HCT116 (cell line): ENCODE results near the gene MRPL58. TPM values are rescaled to one million over a fixed set of nuclear protein-coding genes. Genes with fewer than 3 reads are reported as not detected.

ENCODE experiments used
- ATAC-seq: fragments of 200-7000 bp; cut with Tn5 transposase; 2 replicates; pipeline ENCODE4 v1.9.1; 2020; ENCODE audit warnings: mild to moderate bottlenecking, moderate library complexity
- BruUV-seq: library from RNA; stranded (reverse); fragments of 400-500 nt; replicated peaks from 2 replicates; lab custom pipeline; 2021; lab: Mats Ljungman, UMichigan
- CTCF ChIA-PET: fragments of 300-600 bp; sonication (Branson Sonifier 250); formaldehyde crosslinking; loops from one replicate; lab custom pipeline; 2021; ENCODE audit warnings: antibody characterized with exemption; lab: Charles Lee
- POLR2A ChIA-PET: fragments of 300-600, 350-600 bp; sonication (Branson Sonifier 250); formaldehyde crosslinking; loops from one replicate; lab custom pipeline; 2021; ENCODE audit warnings: antibody characterized with exemption; lab: Charles Lee
- RAD21 ChIA-PET, 2 experiments: fragments of 300-600 bp; sonication (Branson Sonifier 250); formaldehyde crosslinking; loops; one replicate each; lab custom pipeline; 2023; ENCODE audit warnings: low total read pairs in 2 of 2; ENCODE audit not compliant: uncharacterized antibody in 2 of 2, unreplicated experiment in 2 of 2, low non-redundant PET in 1 of 2; lab: Charles Lee
- DNase-seq: peaks from one replicate; pipeline ENCODE4 v3.0.0-alpha.2; 2010; ENCODE audit warnings: low read depth, low spot score
- H2AFZ ChIP-seq: fragments of 200-600 bp; shearing (Covaris generic), sonication (generic); 2 replicates; pipeline ENCODE4 v1.6.1; 2017; ENCODE audit warnings: low read depth, mixed run types, mixed read lengths, antibody characterized with exemption, low read length; ENCODE audit not compliant: poor library complexity, severe bottlenecking
- H3K27ac ChIP-seq: 2 replicates; pipeline ENCODE4 v1.5.1; 2012; ENCODE audit warnings: low read depth, low read length
- H3K27me3 ChIP-seq: fragments of 200-600 bp; sonication (generic); 2 replicates; pipeline ENCODE4 v1.6.1; 2016; ENCODE audit warnings: mixed run types, low read length, mixed read lengths; ENCODE audit not compliant: insufficient read depth
- H3K36me3 ChIP-seq, 2 experiments: fragments of 200-500 bp in 1 of 2; fragments of 200-600 bp in 1 of 2; sonication (Bioruptor generic) in 1 of 2; sonication (generic) in 1 of 2; 2 replicates each; pipeline versions ENCODE4 v1.5.1 to v1.6.1; 2014 to 2016; ENCODE audit warnings: low read length in 2 of 2, inconsistent platforms in 1 of 2, mixed read lengths in 1 of 2, mixed run types in 1 of 2; ENCODE audit not compliant: insufficient read depth in 2 of 2, control insufficient read depth in 1 of 2
- H3K4me1 ChIP-seq, 2 experiments: fragments of 200-600 bp in 1 of 2; sonication (generic) in 1 of 2; 2 replicates each; pipeline versions ENCODE4 v1.5.1 to v1.6.1; 2012 to 2017; ENCODE audit warnings: low read length in 2 of 2, inconsistent platforms in 1 of 2, mild to moderate bottlenecking in 1 of 2, mixed read lengths in 1 of 2, mixed run types in 1 of 2, moderate library complexity in 1 of 2; ENCODE audit not compliant: insufficient read depth in 2 of 2, control insufficient read depth in 1 of 2
- H3K4me2 ChIP-seq: fragments of 200-600 bp; sonication (generic); 2 replicates; pipeline ENCODE4 v1.6.1; 2017; ENCODE audit warnings: mixed run types, low read length, mixed read lengths
- H3K4me3 ChIP-seq, 2 experiments: fragments of 200-600 bp in 1 of 2; sonication (generic) in 1 of 2; replicated peaks in 1 of 2; 2 replicates each; pipeline ENCODE4 v1.5.1; 2011 to 2016; ENCODE audit warnings: low read length in 2 of 2, control low read depth in 1 of 2, low read depth in 1 of 2, mild to moderate bottlenecking in 1 of 2, mixed read lengths in 1 of 2, mixed run types in 1 of 2
- H3K79me2 ChIP-seq: fragments of 200-600 bp; sonication (generic); 2 replicates; pipeline ENCODE4 v1.6.1; 2017; ENCODE audit warnings: mild to moderate bottlenecking, mixed run types, low read length, moderate library complexity, mixed read lengths; ENCODE audit not compliant: insufficient read depth
- H3K9ac ChIP-seq: fragments of 200-600 bp; sonication (generic); 2 replicates; pipeline ENCODE4 v1.6.1; 2016; ENCODE audit warnings: low read length, mixed read lengths
- H3K9me2 ChIP-seq: fragments of 200-600 bp; sonication (generic), shearing (Covaris generic); 2 replicates; pipeline ENCODE4 v1.6.1; 2017; ENCODE audit warnings: mixed run types, mild to moderate bottlenecking, moderate library complexity; ENCODE audit not compliant: insufficient read depth
- H3K9me3 ChIP-seq, 2 experiments: fragments of 200-500 bp in 1 of 2; fragments of 200-600 bp in 1 of 2; sonication (Bioruptor generic) in 1 of 2; sonication (generic) in 1 of 2; 2 replicates each; pipeline ENCODE4 v1.6.1; 2014 to 2017; ENCODE audit warnings: low read length in 2 of 2, mixed read lengths in 2 of 2, inconsistent platforms in 1 of 2, low read depth in 1 of 2, mild to moderate bottlenecking in 1 of 2, mixed run types in 1 of 2, moderate library complexity in 1 of 2; ENCODE audit not compliant: control insufficient read depth in 1 of 2, insufficient read depth in 1 of 2
- H4K20me1 ChIP-seq: fragments of 200-600 bp; sonication (generic), shearing (Covaris generic); 2 replicates; pipeline ENCODE4 v1.6.1; 2017; ENCODE audit warnings: mixed run types, mild to moderate bottlenecking, moderate library complexity; ENCODE audit not compliant: insufficient read depth
- ATF3 ChIP-seq: IDR thresholded peaks from 2 replicates; pipeline ENCODE4 v1.6.1; 2012
- CBX3 ChIP-seq: IDR thresholded peaks from 2 replicates; pipeline ENCODE4 v1.6.1; 2012; ENCODE audit warnings: low read depth
- EGR1 ChIP-seq: IDR thresholded peaks from 2 replicates; pipeline ENCODE4 v1.6.1; 2012; ENCODE audit warnings: low read depth
- EZH2 ChIP-seq: fragments of 200-600 bp; sonication (generic); IDR thresholded peaks from 2 replicates; pipeline ENCODE4 v1.6.1; 2017; ENCODE audit warnings: antibody characterized with exemption, mixed run types
- FOSL1 ChIP-seq: IDR thresholded peaks from 2 replicates; pipeline ENCODE4 v1.6.1; 2012; ENCODE audit warnings: low read depth
- MAX ChIP-seq: IDR thresholded peaks from 2 replicates; pipeline ENCODE4 v1.6.1; 2012
- RAD21 ChIP-seq: IDR thresholded peaks from 2 replicates; pipeline ENCODE4 v1.6.1; 2012; ENCODE audit warnings: low read depth, mild to moderate bottlenecking
- SP1 ChIP-seq: IDR thresholded peaks from 2 replicates; pipeline ENCODE4 v1.6.1; 2012; ENCODE audit warnings: low read depth
- TCF7L2 ChIP-seq: IDR thresholded peaks from 2 replicates; pipeline ENCODE4 v1.7.0; 2011; ENCODE audit warnings: borderline replicate concordance, inconsistent platforms; ENCODE audit not compliant: insufficient read depth, insufficient read length; ENCODE audit errors: extremely low read depth
- ZBTB33 ChIP-seq: IDR thresholded peaks from 2 replicates; pipeline ENCODE4 v1.6.1; 2011; ENCODE audit warnings: mild to moderate bottlenecking, low read length, moderate library complexity; ENCODE audit not compliant: insufficient replicate concordance; ENCODE audit errors: extremely low read depth
- ZFX ChIP-seq: fragments of 450-650 bp; IDR thresholded peaks from 2 replicates; pipeline ENCODE4 v1.6.1; 2017
- intact Hi-C: fragments of 100-400 bp; cut with micrococcal nuclease; formaldehyde crosslinking; loops from 2 replicates; pipeline ENCODE4 v1.10.0; 2022
- total RNA-seq: library from RNA; stranded (reverse); gene quantifications from one replicate; pipeline ENCODE4 v1.2.1, GENCODE V29; 2021; ENCODE audit not compliant: unreplicated experiment

The MRPL58 gene
- total RNA-seq, 1 experiment from 2014 or later: 80.5 TPM

- BruUV-seq: no TSS peak
- no peak overlapping the region for H3K9ac ChIP-seq
- H3K79me2 ChIP-seq: peaks cover 45% of the 10 kb centered on the region
- no peaks in the 10 kb centered on the region for H3K9me2 ChIP-seq
- H3K27ac ChIP-seq: no peak overlapping the region
- ChIA-PET RAD21 (no interaction called here), POLR2A (no interaction called here), CTCF (no interaction called here)
- H3K9me3 ChIP-seq: no peaks in the 10 kb centered on the region
- H3K27me3 ChIP-seq: no peaks in the 10 kb centered on the region
- H4K20me1 ChIP-seq: no peaks in the 10 kb centered on the region
- H3K4me3 ChIP-seq: no peak overlapping the region
- TF ChIP-seq EGR1: no peak
- no peak for TF ChIP-seq SP1
- TF ChIP-seq ATF3: no peak
- TF ChIP-seq CBX3: no peak
- TF ChIP-seq FOSL1: no peak
- TF ChIP-seq RAD21: no peak
- no peak for TF ChIP-seq EZH2
- TF ChIP-seq MAX: no peak
- no peak for TF ChIP-seq ZFX
- TF ChIP-seq ZBTB33: no peak
- no peak for TF ChIP-seq TCF7L2
- DNase-seq (no peak), ATAC-seq (no peak)
- intact Hi-C loops: no loop called here
- no peak overlapping the region for H2AFZ ChIP-seq
- peaks cover 21 to 26% of the 10 kb centered on the region in 2 experiments for H3K36me3 ChIP-seq
- peaks cover 10 to 17% of the 10 kb centered on the region in 2 experiments; a peak in 3 of 4 replicates for H3K4me1 ChIP-seq
- H3K4me2 ChIP-seq: no peak overlapping the region
Observed at GRCh38 chr17:75044716-75045115, 32.2 kb downstream of the MRPL58 start.
